ENCODE measurements around the gene RECQL5.
"Not testable (repeated sequence)": the region's sequence is repeated elsewhere in the genome, so short reads cannot be mapped to it uniquely, and the experiment has no call there.

RECQL5 gene

DNA sequence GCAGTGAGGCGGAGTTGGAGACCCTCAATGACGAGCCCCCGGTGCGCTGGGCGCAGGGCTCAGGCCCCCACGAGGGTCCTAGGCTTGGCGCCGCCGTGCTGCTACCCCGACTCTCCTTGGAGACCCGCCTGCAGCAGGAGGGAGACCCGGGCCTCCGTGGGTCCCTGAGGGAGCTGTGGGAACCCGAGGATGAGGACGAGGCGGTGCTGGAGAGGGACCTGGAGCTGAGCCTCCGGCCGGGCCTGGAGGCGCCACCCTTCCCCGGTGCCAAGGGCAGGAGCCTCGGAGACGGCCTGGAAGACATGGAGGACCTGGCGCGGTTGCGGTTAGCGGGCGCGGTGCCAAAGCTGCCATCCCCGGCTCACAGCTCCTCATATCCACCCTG is 77.0 kb downstream of the RECQL5 start:
- no peak for DNase-seq

DNA sequence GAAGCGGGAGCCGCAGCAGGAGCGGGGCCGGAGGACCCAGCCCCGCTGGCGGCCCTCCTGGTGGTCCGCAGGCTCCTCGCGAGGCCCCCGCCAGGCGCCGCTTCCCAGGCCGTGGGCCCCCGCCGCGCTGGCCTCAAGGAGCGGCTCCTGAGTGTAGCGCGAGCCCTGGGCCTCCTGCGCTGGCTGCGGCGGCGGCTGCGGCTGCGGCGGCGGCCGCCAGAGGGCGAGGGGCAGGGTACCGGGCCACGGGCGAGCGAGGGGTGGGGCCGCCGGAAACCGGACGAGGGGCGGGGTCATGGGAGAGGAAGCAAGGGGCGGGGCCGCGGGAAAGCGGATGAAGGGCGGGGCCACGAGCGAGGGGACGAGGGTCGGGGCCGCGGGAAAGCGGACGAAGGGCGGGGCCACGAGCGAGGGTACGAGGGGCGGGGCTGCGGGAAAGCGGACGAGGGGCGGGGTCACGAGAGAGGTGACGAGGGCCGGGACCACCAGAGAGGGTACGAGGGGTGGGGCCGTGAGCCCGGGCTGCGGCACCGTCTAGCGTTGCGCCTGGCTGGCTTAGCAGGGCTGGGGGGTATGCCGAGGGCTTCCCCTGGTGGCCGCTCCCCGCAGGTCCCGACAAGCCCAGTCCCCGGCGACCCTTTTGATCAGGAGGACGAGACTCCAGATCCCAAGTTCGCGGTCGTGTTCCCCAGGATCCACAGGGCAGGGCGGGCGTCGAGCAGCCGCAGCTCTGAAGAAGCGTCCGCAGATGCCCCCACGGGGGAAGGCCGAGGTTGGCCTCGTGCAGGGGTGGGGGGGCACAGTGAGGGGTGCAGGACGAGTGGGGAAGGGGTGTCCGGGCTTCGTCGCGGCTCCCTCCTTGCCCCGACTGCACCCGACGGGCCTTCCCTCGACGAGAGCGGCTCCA is 77.7 kb downstream of the RECQL5 start:
- peak; percentile 94 for DNase-seq

DNA sequence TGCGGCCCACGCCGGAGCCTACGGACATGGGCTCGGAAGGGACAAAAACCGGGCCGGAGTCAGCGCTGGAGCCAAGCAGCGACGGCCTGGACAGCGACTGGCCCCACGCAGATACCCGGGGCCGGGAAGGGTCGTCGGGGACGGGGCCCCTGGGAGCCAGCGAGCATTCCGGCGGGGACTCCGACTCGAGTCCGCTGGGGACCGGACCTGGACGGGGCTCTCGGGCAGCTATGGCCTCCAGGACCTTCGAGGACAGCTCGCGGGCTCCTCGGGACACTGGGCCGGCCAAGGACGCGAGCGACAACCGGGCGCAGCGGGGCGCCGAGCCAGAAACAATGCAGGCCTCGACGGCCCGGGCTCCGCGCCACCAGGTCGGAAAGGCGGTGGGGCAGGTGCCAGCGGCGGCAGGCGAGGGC is 78.3 kb downstream of the RECQL5 start:
- no peak for DNase-seq

DNA sequence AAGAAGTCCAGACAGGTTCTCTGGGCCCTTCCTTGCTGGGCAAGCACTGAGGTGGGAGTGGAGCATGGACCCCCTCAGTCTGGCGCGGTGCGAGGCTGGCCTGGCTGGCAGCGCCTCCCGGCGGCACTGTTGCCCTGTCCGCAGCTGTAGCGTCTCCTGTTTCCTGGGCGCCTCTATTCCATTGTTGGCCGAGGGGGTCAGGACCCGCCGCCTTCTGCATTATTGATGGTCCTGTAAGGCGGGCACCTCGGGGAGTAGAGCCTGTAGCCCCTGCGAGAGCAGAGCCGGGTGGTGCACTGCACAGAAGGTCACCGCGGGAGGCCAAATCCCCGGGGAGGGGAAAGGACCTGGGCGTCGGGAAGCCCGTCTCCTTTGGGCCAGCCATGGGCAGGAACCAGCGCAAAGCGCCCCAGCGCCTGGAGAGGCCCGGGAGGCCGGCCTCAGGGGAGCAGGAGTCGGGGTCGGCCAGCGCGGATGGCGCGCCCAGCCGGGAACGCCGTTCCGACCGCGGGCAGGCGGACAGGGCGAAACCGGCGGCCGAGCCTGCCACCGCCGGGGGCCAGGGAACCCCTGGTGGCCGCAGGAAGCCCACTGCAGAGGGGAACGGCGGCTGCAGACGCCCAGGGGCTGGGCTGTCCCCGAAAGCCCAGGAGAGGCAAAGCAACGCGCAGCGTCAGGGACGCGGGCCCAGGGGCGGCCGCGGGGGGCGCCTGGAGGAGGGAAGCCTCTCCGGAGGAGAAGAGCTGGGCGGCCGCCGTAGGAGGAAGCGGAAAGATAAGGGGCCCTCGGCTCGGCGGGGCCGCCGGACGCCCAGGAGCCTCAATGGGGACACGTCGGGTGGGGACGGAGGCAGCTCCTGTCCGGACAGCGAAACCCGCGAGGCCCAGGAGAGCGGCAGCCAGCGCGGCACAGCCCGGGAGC is 79.0 kb downstream of the RECQL5 start, which contains the start of gene MYO15B:
MYO15B (plus strand) TSS at position 126 of the 921 bp plus-strand sequence; CDS start at position 384, 258 bp downstream.
- DNase-seq = no peak

DNA sequence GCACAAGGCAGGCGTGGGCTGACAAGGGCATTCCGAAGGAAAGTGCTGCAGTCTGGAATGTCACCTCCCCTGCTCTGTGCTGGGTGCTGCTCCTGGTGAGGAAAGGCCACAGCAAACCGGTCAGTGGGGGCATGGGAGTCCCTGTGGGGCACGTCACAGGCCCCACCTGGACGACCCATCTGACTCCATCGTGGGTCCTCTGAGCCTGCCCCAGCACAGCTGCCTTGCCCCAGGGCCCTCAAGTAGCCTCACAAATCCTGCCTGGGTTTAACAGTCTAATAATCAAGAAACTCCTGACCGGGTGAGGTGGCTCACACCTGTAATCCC is 82.1 kb downstream of the RECQL5 start:
- DNase-seq = no peak

DNA sequence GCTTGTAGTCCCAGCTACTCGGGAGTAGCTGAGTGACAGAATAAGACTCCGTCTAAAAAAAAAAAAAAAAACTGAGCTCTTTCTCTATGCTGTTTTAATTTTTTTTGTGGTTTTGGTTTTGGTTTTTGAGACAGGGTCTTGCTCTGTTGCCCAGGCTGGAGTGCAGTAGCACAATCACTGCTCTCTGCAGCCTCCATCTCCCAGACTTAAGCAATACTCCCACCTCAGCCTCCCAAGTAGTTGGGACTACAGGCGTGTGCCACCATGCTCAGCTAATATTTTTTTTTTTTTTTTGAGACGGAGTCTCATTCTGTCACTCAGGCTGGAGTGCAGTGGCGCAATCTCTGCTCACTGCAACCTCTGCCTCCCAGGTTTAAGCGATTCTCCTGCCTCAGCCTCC is 83.8 kb downstream of the RECQL5 start:
- DNase-seq = not testable (repeated sequence)

DNA sequence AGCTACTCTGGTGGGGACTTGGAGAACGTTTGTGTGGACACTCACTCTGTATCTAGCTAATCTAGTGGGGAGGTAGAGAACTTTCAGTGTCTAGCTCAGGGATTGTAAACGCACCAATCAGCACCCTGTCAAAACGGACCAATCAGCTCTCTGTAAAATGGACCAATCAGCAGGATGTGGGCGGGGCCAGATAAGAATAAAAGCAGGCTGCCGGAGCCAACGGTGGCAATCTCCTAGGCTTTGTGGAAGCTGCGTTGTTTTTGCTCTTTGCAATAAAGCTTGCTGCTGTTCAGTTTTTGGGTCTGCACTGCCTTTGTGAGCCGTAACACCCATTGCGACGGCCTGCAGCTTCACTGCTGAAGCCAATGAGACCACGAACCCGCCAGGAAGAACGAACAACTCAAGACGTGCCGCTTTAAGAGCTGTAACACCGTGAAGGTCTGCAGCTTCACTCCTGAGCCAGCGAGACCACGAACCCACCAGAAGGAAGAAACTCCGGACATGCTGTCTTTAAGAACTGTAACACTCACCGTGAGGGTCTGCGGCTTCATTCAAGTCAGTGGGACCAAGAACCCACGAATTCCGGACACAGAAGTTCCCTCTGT is 85.7 kb downstream of the RECQL5 start:
- not testable (repeated sequence) for DNase-seq
